ENCODE measurements around the gene IL4I1. TPM values are rescaled to one million over a fixed set of nuclear protein-coding genes. Genes with fewer than 3 reads are reported as not detected.

The IL4I1 gene
- total RNA-seq, 1 donor from 2014 or later, result not detected

GRCh38 chr19:49881186-49881585 is 15.5 kb downstream of the IL4I1 start:
- no peaks in the 10 kb centered on the region for H3K9me3 ChIP-seq
- intact Hi-C loops (cut with DNase I), result no loop called here
- no peaks in the 10 kb centered on the region for H3K27me3 ChIP-seq
- H3K36me3 ChIP-seq, result peaks cover 4 to 57% of the 10 kb centered on the region in 2 donors
- peaks cover 13% of the 10 kb centered on the region for H3K4me1 ChIP-seq
- H3K4me3 ChIP-seq, result no peak overlapping the region
- H3K27ac ChIP-seq, result no peak overlapping the region
- no peak for TF ChIP-seq CTCF (IDR thresholded peaks at IDR 0.05)
- no peak for TF ChIP-seq POLR2A (IDR thresholded peaks at IDR 0.05)
- TF ChIP-seq POLR2AphosphoS5 (IDR thresholded peaks at IDR 0.05; ENCODE audit: insufficient read depth in 1 of 2, low read depth in 1 of 2), result no peak
- DNase-seq (ENCODE audit: extremely low spot score in 2 of 2), result no peak

- H3K9me3 ChIP-seq, result no peaks in the 10 kb centered on the region
- intact Hi-C loops (cut with DNase I), result no loop called here
- no peak overlapping the region for H3K27ac ChIP-seq
- H3K4me3 ChIP-seq, result no peak overlapping the region
- peaks cover 4 to 57% of the 10 kb centered on the region in 2 donors for H3K36me3 ChIP-seq
- no peaks in the 10 kb centered on the region for H3K27me3 ChIP-seq
- DNase-seq (ENCODE audit: extremely low spot score in 2 of 2), result no peak
- no peak for TF ChIP-seq POLR2A (IDR thresholded peaks at IDR 0.05)
- H3K4me1 ChIP-seq, result peaks cover 20% of the 10 kb centered on the region
Observed at GRCh38 chr19:49880162-49880869, 16.4 kb downstream of the IL4I1 start.

DNA sequence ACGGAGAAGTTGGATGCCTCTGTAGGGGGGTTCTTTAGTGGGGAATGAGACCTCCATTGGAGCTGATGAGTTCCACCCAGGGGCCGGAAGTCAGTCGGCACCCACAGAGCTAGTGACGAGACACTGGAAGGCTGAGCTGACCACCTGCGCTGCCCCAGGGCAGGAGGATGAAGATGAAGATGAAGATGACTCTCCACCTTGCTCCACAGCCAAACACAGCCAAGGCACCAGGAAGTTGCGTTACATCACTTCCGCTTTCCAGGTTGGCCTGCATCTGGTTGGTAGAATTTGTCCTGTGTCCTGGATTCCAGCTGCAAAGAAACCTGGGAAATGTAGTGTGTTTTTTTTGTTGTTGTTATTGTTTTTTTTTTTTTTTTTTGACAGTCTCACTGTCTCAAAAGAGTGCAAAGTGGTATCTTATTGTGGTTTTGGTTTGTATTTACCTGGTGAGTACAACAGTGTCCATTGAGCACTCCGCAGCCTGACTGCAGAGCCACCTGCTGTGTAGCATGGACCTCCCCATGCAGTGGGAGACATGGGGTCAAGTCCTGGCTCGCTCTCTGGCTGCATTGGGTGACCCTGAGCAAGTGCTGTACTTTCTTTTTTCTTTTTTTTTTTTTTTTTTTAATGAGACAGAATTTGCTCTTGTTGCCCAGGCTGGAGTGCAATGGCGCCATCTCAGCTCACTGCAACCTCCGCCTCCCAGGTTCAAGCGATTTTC is 17.3 kb downstream of the IL4I1 start:
- Histone ChIP-seq H3K27me3 (no peaks in the 10 kb centered on the region), H3K36me3 (peaks cover 2 to 54% of the 10 kb centered on the region in 2 donors), H3K4me3 (no peak overlapping the region), H3K4me1 (peaks cover 30% of the 10 kb centered on the region), H3K9me3 (no peaks in the 10 kb centered on the region), H3K27ac (no peak overlapping the region)
- TF ChIP-seq POLR2AphosphoS5 (IDR thresholded peaks at IDR 0.05; ENCODE audit: insufficient read depth in 1 of 2, low read depth in 1 of 2), result no peak
- intact Hi-C loops (cut with DNase I), result loop anchor here (5.0 kb wide), 1 partner anchor 112 kb away; the partner anchor contains the start of gene AP2A1
- DNase-seq (ENCODE audit: extremely low spot score in 2 of 2), result no peak

GRCh38 chr19:49878744-49879070 is 18.0 kb downstream of the IL4I1 start:
- intact Hi-C loops (cut with DNase I), result loop anchor here (5.0 kb wide), 1 partner anchor 111 kb away; the partner anchor contains the start of gene AP2A1

GRCh38 chr19:49877879-49878743 is 18.6 kb downstream of the IL4I1 start:
- TF ChIP-seq CTCF (IDR thresholded peaks at IDR 0.05) (no peak), POLR2AphosphoS5 (IDR thresholded peaks at IDR 0.05; ENCODE audit: insufficient read depth in 1 of 2, low read depth in 1 of 2) (peak in 1 of 2 donors; percentile 56), POLR2A (IDR thresholded peaks at IDR 0.05) (peak in 1 of 2 donors; percentile 40)
- H3K9me3 ChIP-seq, result no peaks in the 10 kb centered on the region
- H3K36me3 ChIP-seq, result peaks cover 0 to 43% of the 10 kb centered on the region in 2 donors
- intact Hi-C loops (cut with DNase I), result loop anchor here (5.0 kb wide), 1 partner anchor 111 kb away; the partner anchor contains the start of gene AP2A1
- H3K27me3 ChIP-seq, result no peaks in the 10 kb centered on the region
- peaks cover 32% of the 10 kb centered on the region for H3K4me1 ChIP-seq
- H3K27ac ChIP-seq, result peak overlapping the region; percentile 99
- peak overlapping the region; percentile 80 to 98 for H3K4me3 ChIP-seq
- peak; percentile 98 to 99 for DNase-seq (ENCODE audit: extremely low spot score in 2 of 2)

More at GRCh38 chr19:49878744-49879070, 18.0 kb downstream of the IL4I1 start:
- Histone ChIP-seq H3K4me3 (peak overlapping the region; percentile 80 to 98), H3K36me3 (peaks cover 0 to 49% of the 10 kb centered on the region in 2 donors), H3K4me1 (peaks cover 32% of the 10 kb centered on the region), H3K27ac (peak overlapping the region; percentile 99), H3K27me3 (no peaks in the 10 kb centered on the region), H3K9me3 (no peaks in the 10 kb centered on the region)
- TF ChIP-seq CTCF (IDR thresholded peaks at IDR 0.05) (no peak), POLR2A (IDR thresholded peaks at IDR 0.05) (no peak), POLR2AphosphoS5 (IDR thresholded peaks at IDR 0.05; ENCODE audit: insufficient read depth in 1 of 2, low read depth in 1 of 2) (no peak)
- DNase-seq (ENCODE audit: extremely low spot score in 2 of 2), result no peak
